ENCODE data around the gene TMEM135. TPM values are rescaled to one million over a fixed set of nuclear protein-coding genes. Genes with fewer than 3 reads are reported as not detected.
A peak's percentile ranks its signal among the peaks of the same experiment; 100 is the strongest.

TMEM135 gene
- total RNA-seq, 4 donors from 2014 or later: 19.8 to 52.6 (median 38.9) TPM

DNA sequence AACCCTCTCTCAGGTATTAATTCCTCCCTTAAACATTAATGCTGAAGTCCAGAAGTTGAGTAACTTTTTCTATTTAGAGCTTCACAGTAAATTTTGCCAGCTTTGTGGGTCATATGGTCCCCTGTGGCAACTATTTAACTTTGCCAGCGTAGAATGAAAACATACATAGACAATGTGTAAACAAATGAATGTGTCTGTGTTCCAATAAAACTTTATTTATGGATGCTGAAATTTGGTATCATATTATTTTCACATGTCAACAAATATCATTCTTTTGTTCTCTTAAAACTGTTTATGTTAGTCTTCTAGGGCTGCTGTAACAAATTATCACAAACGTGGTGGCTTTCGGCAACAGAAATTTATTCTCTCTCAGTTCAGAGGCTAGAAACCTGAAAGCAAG is 85.1 kb downstream of the TMEM135 start:
- ATAC-seq (ENCODE audit: low FRiP score): no peak
- DNase-seq (ENCODE audit: low spot score): no peak
- no peak for TF ChIP-seq CTCF (IDR thresholded peaks at IDR 0.05)

DNA sequence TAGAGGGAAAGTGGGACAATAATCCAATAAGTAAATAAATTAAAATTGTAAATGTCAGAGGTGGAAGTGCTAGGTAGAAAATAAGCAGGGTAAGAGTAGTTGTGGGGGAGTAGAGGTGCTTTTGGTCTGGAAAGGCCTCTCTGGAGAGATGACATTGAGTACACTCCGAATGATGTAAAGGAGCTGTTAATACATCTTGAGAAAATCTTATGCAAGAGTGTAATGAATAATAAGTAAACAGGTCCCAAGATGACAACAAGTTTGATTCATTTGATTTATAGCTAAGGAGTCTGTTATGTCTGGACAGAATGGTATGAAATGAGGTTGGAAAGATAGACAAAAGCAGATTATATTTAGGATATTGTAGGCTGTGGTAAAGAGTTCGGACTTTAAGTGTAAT is 87.5 kb downstream of the TMEM135 start:
- ATAC-seq (ENCODE audit: low FRiP score) (peak; percentile 64), DNase-seq (ENCODE audit: low spot score) (no peak)
- TF ChIP-seq CTCF (IDR thresholded peaks at IDR 0.05): no peak

GRCh38 chr11:87127101-87127500 is 89.4 kb downstream of the TMEM135 start:
- no peak for TF ChIP-seq CTCF (IDR thresholded peaks at IDR 0.05)
- ATAC-seq (ENCODE audit: low FRiP score) (no peak), DNase-seq (ENCODE audit: low spot score) (no peak)

DNA sequence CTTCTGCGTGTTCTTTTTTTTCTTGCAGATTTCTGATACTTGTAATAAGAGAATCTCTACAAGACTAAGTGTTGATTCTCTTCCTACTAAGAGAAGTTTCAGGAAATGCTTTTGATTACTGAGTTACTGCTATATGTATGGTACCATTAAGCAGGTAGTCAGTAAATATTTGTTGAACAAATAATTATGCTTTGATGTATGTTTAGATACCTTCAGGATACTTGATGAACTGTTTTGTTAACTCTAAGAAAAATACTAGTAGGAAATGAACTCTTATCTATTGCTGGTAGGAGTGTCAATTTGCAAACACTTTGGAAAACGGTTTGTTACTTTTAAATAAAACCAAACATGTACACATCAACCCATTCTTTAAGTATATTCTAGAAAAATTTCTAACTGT is 90.6 kb downstream of the TMEM135 start:
- ATAC-seq (ENCODE audit: low FRiP score): no peak
- DNase-seq (ENCODE audit: low spot score): no peak
- no peak for TF ChIP-seq CTCF (IDR thresholded peaks at IDR 0.05)

GRCh38 chr11:87134524-87135106 is 96.9 kb downstream of the TMEM135 start:
- TF ChIP-seq CTCF (IDR thresholded peaks at IDR 0.05): no peak
- ATAC-seq (ENCODE audit: low FRiP score) (no peak), DNase-seq (ENCODE audit: low spot score) (no peak)

- no peak for ATAC-seq (ENCODE audit: low FRiP score)
- DNase-seq (ENCODE audit: low spot score): no peak
- no peak for TF ChIP-seq CTCF (IDR thresholded peaks at IDR 0.05)
Measured at GRCh38 chr11:87136236-87136635, 98.5 kb downstream of the TMEM135 start.

DNA sequence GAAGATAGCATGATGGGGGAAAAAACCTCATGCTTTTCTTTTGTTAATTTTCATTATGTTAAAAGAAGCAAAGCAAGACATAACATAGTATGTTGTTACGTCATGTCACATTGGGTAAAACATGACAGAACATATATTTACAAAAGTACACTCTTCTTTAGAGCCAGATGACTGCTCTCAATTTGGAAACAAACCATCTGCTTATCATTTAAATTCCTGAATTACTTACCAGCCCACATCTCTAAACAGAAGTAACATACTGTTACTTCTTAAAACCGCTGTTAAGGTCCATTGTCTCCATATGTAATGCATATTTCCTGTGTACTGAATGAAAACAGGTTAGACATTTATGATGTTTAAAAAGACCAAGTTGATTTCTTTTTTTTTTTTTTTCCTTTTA is 100.0 kb downstream of the TMEM135 start:
- DNase-seq (ENCODE audit: low spot score): no peak
- ATAC-seq (ENCODE audit: low FRiP score): no peak
- no peak for TF ChIP-seq CTCF (IDR thresholded peaks at IDR 0.05)

All from omental fat pad (tissue), 4 donors.